ENCODE results near the gene OR1C1.

DNA sequence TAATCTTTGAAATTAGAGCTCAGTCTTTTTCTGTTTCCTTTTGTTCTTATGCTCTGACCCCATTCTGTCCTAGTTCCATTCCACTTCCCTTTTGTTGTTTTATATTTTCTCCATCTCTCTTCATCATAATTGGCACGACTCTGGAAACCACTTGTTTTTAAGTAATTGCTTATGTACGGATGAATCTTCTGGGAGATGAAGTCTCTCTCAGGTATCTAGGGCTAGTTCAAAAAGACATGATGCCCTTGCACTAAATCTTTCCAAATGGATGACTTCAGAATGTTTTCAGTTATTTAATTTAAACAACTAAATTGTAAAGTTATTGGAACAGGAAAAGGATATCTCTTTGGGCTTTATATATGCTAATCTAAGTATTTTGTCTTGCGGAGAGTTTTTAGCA, 43.8 kb downstream of the OR1C1 start, which contains the start of gene OR6F1:
- TF ChIP-seq, protein P1, sequence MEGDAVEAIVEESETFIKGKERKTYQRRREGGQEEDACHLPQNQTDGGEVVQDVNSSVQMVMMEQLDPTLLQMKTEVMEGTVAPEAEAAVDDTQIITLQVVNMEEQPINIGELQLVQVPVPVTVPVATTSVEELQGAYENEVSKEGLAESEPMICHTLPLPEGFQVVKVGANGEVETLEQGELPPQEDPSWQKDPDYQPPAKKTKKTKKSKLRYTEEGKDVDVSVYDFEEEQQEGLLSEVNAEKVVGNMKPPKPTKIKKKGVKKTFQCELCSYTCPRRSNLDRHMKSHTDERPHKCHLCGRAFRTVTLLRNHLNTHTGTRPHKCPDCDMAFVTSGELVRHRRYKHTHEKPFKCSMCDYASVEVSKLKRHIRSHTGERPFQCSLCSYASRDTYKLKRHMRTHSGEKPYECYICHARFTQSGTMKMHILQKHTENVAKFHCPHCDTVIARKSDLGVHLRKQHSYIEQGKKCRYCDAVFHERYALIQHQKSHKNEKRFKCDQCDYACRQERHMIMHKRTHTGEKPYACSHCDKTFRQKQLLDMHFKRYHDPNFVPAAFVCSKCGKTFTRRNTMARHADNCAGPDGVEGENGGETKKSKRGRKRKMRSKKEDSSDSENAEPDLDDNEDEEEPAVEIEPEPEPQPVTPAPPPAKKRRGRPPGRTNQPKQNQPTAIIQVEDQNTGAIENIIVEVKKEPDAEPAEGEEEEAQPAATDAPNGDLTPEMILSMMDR (conservative IDR thresholded peaks at IDR 0.05; ENCODE audit: low read depth, low read length): no peak
- no peak for TF ChIP-seq EZH2phosphoT487 (IDR thresholded peaks at IDR 0.05; ENCODE audit: borderline replicate concordance, low read length)
